OCI-LY7 (cell line): ENCODE results near the gene NRAP. TPM values are rescaled to one million over a fixed set of nuclear protein-coding genes. Genes with fewer than 3 reads are reported as not detected.

Experiments used
- BruUV-seq: library from RNA; stranded (reverse); fragments of 400-500 nt; replicated peaks from 2 replicates; lab custom pipeline; 2021; lab: Mats Ljungman, UMichigan
- CTCF ChIA-PET: fragments of 300-600 bp; sonication (Branson Sonifier 250); formaldehyde crosslinking; loops from one replicate; lab custom pipeline; 2022; ENCODE audit warnings: antibody characterized with exemption; ENCODE audit not compliant: unreplicated experiment; lab: Charles Lee
- POLR2A ChIA-PET: fragments of 300-600 bp; sonication (Branson Sonifier 250); formaldehyde crosslinking; loops from one replicate; lab custom pipeline; 2022; ENCODE audit warnings: antibody characterized with exemption; lab: Charles Lee
- DNase-seq: peaks from one replicate; pipeline ENCODE4 v3.0.0-alpha.2; 2015; ENCODE audit warnings: low spot score
- H2AFZ ChIP-seq: fragments of 200-600 bp; sonication (generic), shearing (Covaris generic); 2 replicates; pipeline ENCODE4 v1.6.1; 2014; ENCODE audit warnings: mild to moderate bottlenecking, antibody characterized with exemption, low read length, moderate library complexity
- H3K27ac ChIP-seq: fragments of 200-600 bp; sonication (generic); 2 replicates; pipeline ENCODE4 v1.5.1; 2014; ENCODE audit warnings: mixed run types, low read depth, mild to moderate bottlenecking, moderate library complexity, low read length, inconsistent platforms; ENCODE audit not compliant: poor library complexity, severe bottlenecking
- H3K36me3 ChIP-seq: fragments of 200-600 bp; sonication (generic); 2 replicates; pipeline ENCODE4 v1.6.1; 2014; ENCODE audit warnings: mild to moderate bottlenecking, antibody characterized with exemption, low read length, moderate library complexity, mixed read lengths; ENCODE audit not compliant: insufficient read depth
- H3K4me1 ChIP-seq: fragments of 200-600 bp; sonication (generic); 2 replicates; pipeline ENCODE4 v1.5.1; 2014; ENCODE audit warnings: mild to moderate bottlenecking, low read length; ENCODE audit not compliant: insufficient read depth, poor library complexity, severe bottlenecking
- H3K4me2 ChIP-seq: fragments of 200-600 bp; sonication (generic); 2 replicates; pipeline ENCODE4 v1.6.1; 2014; ENCODE audit warnings: mild to moderate bottlenecking, low read length
- H3K4me3 ChIP-seq: fragments of 200-600 bp; sonication (generic); 2 replicates; pipeline ENCODE4 v1.5.1; 2014; ENCODE audit warnings: mild to moderate bottlenecking, low read depth, low read length; ENCODE audit not compliant: poor library complexity, severe bottlenecking
- H3K79me2 ChIP-seq: fragments of 200-600 bp; sonication (generic); 2 replicates; pipeline ENCODE4 v1.6.1; 2016; ENCODE audit warnings: low read depth, mild to moderate bottlenecking, low read length, moderate library complexity, mixed read lengths; ENCODE audit not compliant: insufficient read depth
- H3K9me2 ChIP-seq: fragments of 200-600 bp; sonication (generic); 2 replicates; pipeline ENCODE4 v1.6.1; 2016; ENCODE audit warnings: mild to moderate bottlenecking, low read length, mixed read lengths; ENCODE audit not compliant: insufficient read depth
- H3K9me3 ChIP-seq: fragments of 200-600 bp; sonication (generic); 2 replicates; pipeline ENCODE4 v1.6.1; 2014; ENCODE audit warnings: mild to moderate bottlenecking, mixed run types, low read length, mixed read lengths
- H4K20me1 ChIP-seq: fragments of 200-600 bp; sonication (generic); 2 replicates; pipeline ENCODE4 v1.6.1; 2014; ENCODE audit warnings: mild to moderate bottlenecking, antibody characterized with exemption, low read length, moderate library complexity, mixed read lengths; ENCODE audit not compliant: insufficient read depth
- CTCF ChIP-seq: fragments of 200-600 bp; sonication (generic); conservative IDR thresholded peaks from 2 replicates; pipeline ENCODE4 v1.5.1; 2014; ENCODE audit warnings: mild to moderate bottlenecking, antibody characterized with exemption, low read length, moderate library complexity, mixed read lengths
- EZH2phosphoT487 ChIP-seq: fragments of 200-600 bp; sonication (generic); IDR thresholded peaks from 2 replicates; pipeline ENCODE4 v1.6.1; 2018; ENCODE audit warnings: low read depth, borderline replicate concordance, mild to moderate bottlenecking, mixed run types, antibody characterized with exemption, low read length, moderate library complexity, mixed read lengths
- intact Hi-C: fragments of 100-400 bp; cut with micrococcal nuclease; formaldehyde crosslinking; loops from one replicate; pipeline ENCODE4 v1.10.0; 2022; ENCODE audit not compliant: unreplicated experiment
- total RNA-seq, 2 experiments: library from RNA; depleted of rRNA in 1 of 2; stranded (reverse); fragments of >200 nt in 1 of 2; shearing (Covaris generic) in 1 of 2; gene quantifications; 2 replicates each; pipeline ENCODE4 v1.2.3, GENCODE V29; 2014 to 2022

NRAP gene
- total RNA-seq, 2 experiments from 2014 or later: not detected

DNA sequence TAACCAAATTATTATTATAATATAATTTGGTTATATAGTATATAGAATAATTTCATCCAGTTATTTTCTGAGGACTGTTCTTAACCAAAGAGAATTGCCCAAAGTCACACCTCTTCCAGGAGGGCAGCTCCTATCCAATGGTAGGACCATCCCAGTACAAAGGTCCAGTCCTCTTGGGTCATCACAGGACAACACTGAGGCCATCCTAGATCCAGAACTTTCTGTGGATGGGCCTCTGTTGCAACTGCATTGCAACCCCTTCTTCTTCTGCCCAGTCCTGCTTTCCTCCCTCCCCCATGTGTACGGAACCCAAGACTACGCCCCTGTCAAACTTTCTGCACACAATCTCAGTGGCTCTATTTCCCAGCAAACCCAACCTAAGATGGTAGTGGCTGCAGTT is 116.4 kb downstream of the NRAP start:
- DNase-seq: no peak
- intact Hi-C loops: no loop called here
- Histone ChIP-seq H2AFZ (no peak overlapping the region), H3K9me3 (no peaks in the 10 kb centered on the region), H3K36me3 (no peaks in the 10 kb centered on the region), H3K79me2 (no peaks in the 10 kb centered on the region), H3K4me1 (no peaks in the 10 kb centered on the region), H3K9me2 (no peaks in the 10 kb centered on the region), H3K27ac (no peak overlapping the region), H3K4me3 (no peak overlapping the region), H4K20me1 (no peaks in the 10 kb centered on the region; the same call in 1 of the 2 replicates), H3K4me2 (no peak overlapping the region)
- ChIA-PET CTCF (no interaction called here), POLR2A (no interaction called here)
- TF ChIP-seq CTCF (no peak), EZH2phosphoT487 (no peak)
- BruUV-seq: no TSS peak

GRCh38 chr10:113544392-113544791 is 119.4 kb downstream of the NRAP start:
- intact Hi-C loops: no loop called here
- H3K36me3 ChIP-seq: no peaks in the 10 kb centered on the region
- no peak overlapping the region for H3K27ac ChIP-seq
- H2AFZ ChIP-seq: no peak overlapping the region
- no peaks in the 10 kb centered on the region; the same call in 1 of the 2 replicates for H4K20me1 ChIP-seq
- H3K4me1 ChIP-seq: no peaks in the 10 kb centered on the region
- no peak overlapping the region for H3K4me2 ChIP-seq
- BruUV-seq: no TSS peak
- ChIA-PET CTCF (no interaction called here), POLR2A (no interaction called here)
- no peaks in the 10 kb centered on the region for H3K79me2 ChIP-seq
- H3K4me3 ChIP-seq: no peak overlapping the region
- H3K9me3 ChIP-seq: no peaks in the 10 kb centered on the region
- no peak for DNase-seq
- no peaks in the 10 kb centered on the region for H3K9me2 ChIP-seq
- TF ChIP-seq EZH2phosphoT487 (no peak), CTCF (no peak)

DNA sequence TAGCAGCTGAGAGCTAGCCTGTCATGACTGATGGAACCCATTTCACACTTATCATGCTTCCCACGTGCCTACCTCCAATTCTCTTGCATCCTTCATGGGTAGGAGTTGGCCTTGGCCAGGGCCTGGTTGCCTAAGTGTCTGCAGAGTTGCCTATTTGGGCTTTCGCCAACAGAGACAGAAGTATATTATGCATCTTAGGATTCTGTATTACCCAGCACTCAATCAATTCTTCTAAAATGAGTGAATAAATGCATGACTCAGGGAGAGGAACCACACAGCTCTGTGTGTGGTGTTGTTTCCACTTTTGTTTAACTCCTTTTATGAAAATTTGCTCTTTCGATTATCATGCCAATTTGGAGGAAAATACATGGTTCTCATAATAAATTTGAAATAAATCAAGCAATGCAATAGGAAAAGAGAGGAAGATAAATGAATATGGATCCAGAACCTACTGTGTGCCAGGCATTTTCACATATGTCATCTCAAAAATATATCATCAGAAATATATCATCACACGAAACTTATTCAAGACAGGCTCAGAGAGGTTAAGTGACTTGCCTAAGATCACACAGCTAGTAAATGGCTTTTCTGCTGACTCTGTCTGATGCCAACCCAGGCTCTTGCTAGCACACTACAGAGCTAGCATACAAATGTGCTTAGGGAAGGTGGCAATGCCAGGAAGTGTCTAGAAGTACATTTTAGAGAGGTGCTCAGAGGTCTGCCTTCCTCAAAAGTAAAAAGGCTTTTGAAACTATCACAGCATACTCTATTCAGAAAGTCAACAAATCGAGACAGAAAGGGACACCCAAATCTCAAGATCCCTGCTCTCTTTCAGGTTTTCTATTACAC is 120.5 kb downstream of the NRAP start:
- Histone ChIP-seq H3K27ac (no peak overlapping the region), H3K9me2 (no peaks in the 10 kb centered on the region), H3K4me1 (no peaks in the 10 kb centered on the region), H3K4me2 (no peak overlapping the region), H3K9me3 (no peaks in the 10 kb centered on the region), H3K36me3 (no peaks in the 10 kb centered on the region), H2AFZ (no peak overlapping the region), H3K4me3 (no peak overlapping the region), H3K79me2 (no peaks in the 10 kb centered on the region), H4K20me1 (no peaks in the 10 kb centered on the region; the same call in 1 of the 2 replicates)
- TF ChIP-seq EZH2phosphoT487 (no peak), CTCF (no peak)
- POLR2A ChIA-PET: no interaction called here
- CTCF ChIA-PET: no interaction called here
- intact Hi-C loops: no loop called here
- BruUV-seq: no TSS peak
- DNase-seq: no peak
